H1 (cell line): ENCODE data around the gene PSMD3. TPM values are rescaled to one million over a fixed set of nuclear protein-coding genes. Genes with fewer than 3 reads are reported as not detected.

Source experiments
- BRCA1 ChIP-seq: IDR thresholded peaks from 2 replicates; pipeline ENCODE4 v1.6.1; 2012; ENCODE audit warnings: low read depth, low read length, improper control_type of control experiment
- EGR1 ChIP-seq: IDR thresholded peaks from 2 replicates; pipeline ENCODE4 v1.6.1; 2011; ENCODE audit warnings: low read depth, low read length, borderline replicate concordance
- EP300 ChIP-seq, 2 experiments: IDR thresholded peaks; 1 replicate in 1 of 2; 2 replicates in 1 of 2; pipeline ENCODE4 v1.6.1; 2011 to 2012; ENCODE audit warnings: low read depth in 2 of 2, low read length in 2 of 2, mild to moderate bottlenecking in 2 of 2, borderline replicate concordance in 1 of 2, inconsistent platforms in 1 of 2, moderate library complexity in 1 of 2
- KDM4A ChIP-seq: IDR thresholded peaks from one replicate; pipeline ENCODE4 v1.7.1; 2012; ENCODE audit warnings: low read depth, mild to moderate bottlenecking, moderate library complexity, low read length, inconsistent platforms; ENCODE audit not compliant: severe bottlenecking
- POLR2AphosphoS5 ChIP-seq: IDR thresholded peaks from 2 replicates; pipeline ENCODE4 v1.6.1; 2011; ENCODE audit warnings: low read depth, low read length
- POU5F1 ChIP-seq: IDR thresholded peaks from 2 replicates; pipeline ENCODE4 v1.6.1; 2011; ENCODE audit warnings: low read depth, mild to moderate bottlenecking, low read length, moderate library complexity
- RBBP5 ChIP-seq: IDR thresholded peaks from 2 replicates; pipeline ENCODE4 v1.7.1; 2012; ENCODE audit warnings: low read depth, mild to moderate bottlenecking, inconsistent platforms, low read length, moderate library complexity, borderline replicate concordance
- TAF7 ChIP-seq: optimal IDR thresholded peaks from 2 replicates; pipeline ENCODE3; 2011; ENCODE audit warnings: low read depth, mild to moderate bottlenecking, inconsistent platforms, low read length, moderate library complexity, borderline replicate concordance
- polyA plus RNA-seq, 7 experiments: library from polyadenylated mRNA; depleted of rRNA in 3 of 7; stranded (reverse) in 5 of 7; unstranded in 2 of 7; fragments of >200 nt in 5 of 7; fragments of 200-250 nt in 2 of 7; gene quantifications; 1 replicate in 5 of 7; 2 replicates in 1 of 7; 4 replicates in 1 of 7; pipeline versions ENCODE4 v1.2.1 to v1.2.3, GENCODE V29; 2011 to 2013; ENCODE audit warnings: missing spikeins in 2 of 7, mixed read lengths in 2 of 7
- total RNA-seq: library from RNA; stranded (reverse); fragmentation: NEBNext Ultra II Directional; extraction: Animal tissue kit (Norgen Biotek cat#: 25700); gene quantifications from 2 replicates; pipeline ENCODE4 v1.2.1, GENCODE V29; 2021
- TF ChIP-seq, protein P1 (sequence below): IDR thresholded peaks from 2 replicates; pipeline ENCODE4 v1.6.1; 2011; ENCODE audit warnings: low read length, improper control_type of control experiment

The PSMD3 gene
- total and polyA plus RNA-seq, 2 of the 8 experiments (the other 6 are each of a cell fraction or from before 2014, with no cell fraction given): 151 to 198 TPM

DNA sequence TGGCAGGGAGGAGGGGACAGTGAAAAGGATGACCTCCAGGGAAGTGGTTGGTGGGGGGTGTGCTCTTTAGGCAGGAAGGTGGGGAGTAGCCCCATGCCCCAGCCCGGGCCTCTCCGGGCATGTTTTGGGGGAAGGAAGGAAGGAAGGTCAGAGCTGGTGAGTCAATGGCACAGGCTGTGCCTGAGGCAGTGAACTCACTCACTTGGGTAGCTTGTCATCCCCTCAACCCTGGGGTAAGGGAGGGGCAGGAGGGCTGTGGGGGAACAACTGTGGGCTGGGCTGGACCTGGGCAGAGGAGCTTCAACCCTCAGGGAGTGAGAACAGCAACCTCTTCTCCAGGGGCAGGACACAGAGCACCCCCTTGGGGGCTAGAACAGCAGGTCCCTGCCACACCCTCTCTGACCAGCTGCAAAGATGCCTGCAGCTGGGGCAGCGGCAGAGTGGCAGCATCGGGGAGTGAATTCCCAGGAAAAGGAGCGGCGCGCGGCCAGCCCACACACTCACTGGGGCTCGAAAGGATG, 40.9 kb downstream of the PSMD3 start (continued):
- TF ChIP-seq KDM4A (no peak), POLR2AphosphoS5 (no peak), EGR1 (no peak), BRCA1 (no peak), RBBP5 (no peak), TAF7 (no peak), POU5F1 (no peak), EP300 (IDR thresholded peaks at IDR 0.05; ENCODE audit: borderline replicate concordance in 1 of 2, low read depth in 2 of 2, low read length in 2 of 2) (no peak)
- TF ChIP-seq, protein P1, sequence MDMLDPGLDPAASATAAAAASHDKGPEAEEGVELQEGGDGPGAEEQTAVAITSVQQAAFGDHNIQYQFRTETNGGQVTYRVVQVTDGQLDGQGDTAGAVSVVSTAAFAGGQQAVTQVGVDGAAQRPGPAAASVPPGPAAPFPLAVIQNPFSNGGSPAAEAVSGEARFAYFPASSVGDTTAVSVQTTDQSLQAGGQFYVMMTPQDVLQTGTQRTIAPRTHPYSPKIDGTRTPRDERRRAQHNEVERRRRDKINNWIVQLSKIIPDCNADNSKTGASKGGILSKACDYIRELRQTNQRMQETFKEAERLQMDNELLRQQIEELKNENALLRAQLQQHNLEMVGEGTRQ: no peak
- TF ChIP-seq, all 59 proteins: peak for 0
